IMR-90 (cell line): ENCODE measurements around the gene RNF149. TPM values are rescaled to one million over a fixed set of nuclear protein-coding genes. Genes with fewer than 3 reads are reported as not detected.

ENCODE experiments used
- ATAC-seq: fragments of 200-7000 bp; cut with Tn5 transposase; 2 replicates; pipeline ENCODE4 v1.9.1; 2020; ENCODE audit warnings: low read depth, mild to moderate bottlenecking, moderate library complexity
- BruUV-seq: library from RNA; stranded (reverse); fragments of 400-500 nt; replicated peaks from 2 replicates; lab custom pipeline; 2021; lab: Mats Ljungman, UMichigan
- CTCF ChIA-PET: fragments of 300-600 bp; formaldehyde crosslinking; extraction: SDS; loops from one replicate; lab custom pipeline; 2021; ENCODE audit warnings: antibody characterized with exemption; lab: Yijun Ruan, JAX
- POLR2A ChIA-PET: fragments of 300-600 bp; sonication (Branson Sonifier 250); formaldehyde crosslinking; loops from one replicate; lab custom pipeline; 2022; ENCODE audit warnings: antibody characterized with exemption; ENCODE audit not compliant: unreplicated experiment; lab: Charles Lee
- DNase-seq: peaks from one replicate; pipeline ENCODE4 v3.0.0; 2013
- H2AFZ ChIP-seq: replicated peaks from 2 replicates; pipeline ENCODE3; 2013; ENCODE audit warnings: low read length, mild to moderate bottlenecking; ENCODE audit not compliant: poor library complexity
- H2AK5ac ChIP-seq: 2 replicates; pipeline ENCODE4 v1.6.1; 2013; ENCODE audit warnings: low read depth, low read length, inconsistent platforms
- H2AK9ac ChIP-seq: replicated peaks from 2 replicates; pipeline ENCODE3; 2013; ENCODE audit warnings: mild to moderate bottlenecking, low read depth, low read length, moderate library complexity; ENCODE audit not compliant: poor library complexity
- H2BK120ac ChIP-seq: 2 replicates; pipeline ENCODE4 v1.6.1; 2013; ENCODE audit warnings: low read depth, low read length, inconsistent platforms
- H2BK15ac ChIP-seq: 3 replicates; pipeline ENCODE4 v1.6.1; 2013; ENCODE audit warnings: low read depth, low read length, inconsistent platforms
- H2BK20ac ChIP-seq: 2 replicates; pipeline ENCODE4 v1.6.1; 2013; ENCODE audit warnings: low read depth, mild to moderate bottlenecking, inconsistent platforms, low read length, moderate library complexity
- H2BK5ac ChIP-seq: 2 replicates; pipeline ENCODE4 v1.6.1; 2013; ENCODE audit warnings: mild to moderate bottlenecking, low read depth, low read length, inconsistent platforms; ENCODE audit not compliant: poor library complexity, severe bottlenecking
- H3K14ac ChIP-seq: replicated peaks from 2 replicates; pipeline ENCODE4 v1.6.1; 2013; ENCODE audit warnings: low read depth, low read length, inconsistent platforms
- H3K18ac ChIP-seq: 2 replicates; pipeline ENCODE4 v1.6.1; 2013; ENCODE audit warnings: low read depth, low read length, control low read depth
- H3K23ac ChIP-seq: 2 replicates; pipeline ENCODE4 v1.6.1; 2013; ENCODE audit warnings: low read depth, low read length, inconsistent platforms
- H3K27ac ChIP-seq: 2 replicates; pipeline ENCODE4 v1.5.1; 2013; ENCODE audit warnings: mild to moderate bottlenecking, control low read depth, low read length; ENCODE audit not compliant: insufficient read depth
- H3K27me3 ChIP-seq: 2 replicates; pipeline ENCODE4 v1.6.1; 2013; ENCODE audit warnings: low read length; ENCODE audit not compliant: control insufficient read depth, insufficient read depth
- H3K36me3 ChIP-seq: 2 replicates; pipeline ENCODE4 v1.6.1; 2013; ENCODE audit warnings: low read length, mixed read lengths; ENCODE audit not compliant: control insufficient read depth, insufficient read depth
- H3K4ac ChIP-seq: 2 replicates; pipeline ENCODE4 v1.6.1; 2013; ENCODE audit warnings: low read depth, low read length, inconsistent platforms
- H3K4me1 ChIP-seq: 2 replicates; pipeline ENCODE4 v1.6.1; 2013; ENCODE audit warnings: low read length, mixed read lengths; ENCODE audit not compliant: control insufficient read depth, insufficient read depth
- H3K4me2 ChIP-seq: 2 replicates; pipeline ENCODE4 v1.6.1; 2013; ENCODE audit warnings: low read depth, mild to moderate bottlenecking, control low read depth, low read length, moderate library complexity
- H3K4me3 ChIP-seq: 2 replicates; pipeline ENCODE4 v1.5.1; 2013; ENCODE audit warnings: low read depth, mild to moderate bottlenecking, control low read depth, low read length, moderate library complexity; ENCODE audit not compliant: insufficient read depth
- H3K56ac ChIP-seq: 2 replicates; pipeline ENCODE4 v1.6.1; 2013; ENCODE audit warnings: low read length, inconsistent platforms; ENCODE audit not compliant: insufficient read depth; ENCODE audit errors: extremely low read depth
- H3K79me1 ChIP-seq, 2 experiments: 2 replicates each; pipeline ENCODE4 v1.6.1; 2013; ENCODE audit warnings: low read length in 2 of 2, inconsistent platforms in 1 of 2, low read depth in 1 of 2
- H3K9ac ChIP-seq: 2 replicates; pipeline ENCODE4 v1.6.1; 2013; ENCODE audit warnings: low read depth, low read length, control low read depth
- H3K9me1 ChIP-seq: 2 replicates; pipeline ENCODE4 v1.6.1; 2013; ENCODE audit warnings: low read length, inconsistent platforms; ENCODE audit not compliant: insufficient read depth
- H3K9me3 ChIP-seq: 2 replicates; pipeline ENCODE4 v1.6.1; 2013; ENCODE audit warnings: low read length; ENCODE audit not compliant: control insufficient read depth, insufficient read depth
- H4K20me1 ChIP-seq: 2 replicates; pipeline ENCODE4 v1.6.1; 2013; ENCODE audit warnings: low read length, inconsistent platforms; ENCODE audit not compliant: insufficient read depth
- H4K5ac ChIP-seq: 2 replicates; pipeline ENCODE4 v1.6.1; 2013; ENCODE audit warnings: mild to moderate bottlenecking, low read depth, low read length, control low read depth
- H4K8ac ChIP-seq, 2 experiments: 2 replicates each; pipeline ENCODE4 v1.6.1; 2013; ENCODE audit warnings: low read depth in 2 of 2, low read length in 2 of 2, control low read depth in 1 of 2, inconsistent platforms in 1 of 2
- H4K91ac ChIP-seq: 2 replicates; pipeline ENCODE4 v1.6.1; 2013; ENCODE audit warnings: low read depth, low read length, inconsistent platforms; ENCODE audit not compliant: insufficient read depth
- BHLHE40 ChIP-seq: fragments of 150-350 bp; IDR thresholded peaks from 2 replicates; pipeline ENCODE4 v1.6.1; 2016; ENCODE audit warnings: mild to moderate bottlenecking, low read depth, low read length
- CEBPB ChIP-seq: IDR thresholded peaks from 2 replicates; pipeline ENCODE4 v1.6.1; 2012; ENCODE audit warnings: low read depth, low read length, improper control_type of control experiment
- CHD1 ChIP-seq: IDR thresholded peaks from 2 replicates; pipeline ENCODE4 v1.6.1; 2012; ENCODE audit warnings: low read depth, low read length, improper control_type of control experiment
- MAZ ChIP-seq: IDR thresholded peaks from 2 replicates; pipeline ENCODE4 v1.6.1; 2012; ENCODE audit warnings: low read depth, mild to moderate bottlenecking, low read length, improper control_type of control experiment, moderate library complexity, borderline replicate concordance
- MXI1 ChIP-seq: IDR thresholded peaks from 2 replicates; pipeline ENCODE4 v1.6.1; 2012; ENCODE audit warnings: low read depth, mild to moderate bottlenecking, low read length, moderate library complexity, borderline replicate concordance
- POLR2A ChIP-seq: IDR thresholded peaks from 2 replicates; pipeline ENCODE4 v1.6.1; 2012; ENCODE audit warnings: mild to moderate bottlenecking, low read depth, low read length
- RFX5 ChIP-seq: IDR thresholded peaks from 2 replicates; pipeline ENCODE4 v1.8.0; 2012; ENCODE audit warnings: low read depth, mild to moderate bottlenecking, low read length, moderate library complexity
- WGBS, 2 experiments: methylation state at CpG; one replicate each; pipeline versions ENCODE4 v1.1.5 to v1.1.7; 2013; ENCODE audit warnings: missing lambda C conversion rate in 2 of 2; ENCODE audit not compliant: insufficient read length in 1 of 2; ENCODE audit errors: extremely low coverage in 2 of 2; 5-methylcytosine and 5-hydroxymethylcytosine counted together
- dilution Hi-C: fragments of 300-500 bp; cut with HindIII; formaldehyde crosslinking; loops from one replicate; pipeline ENCODE4 v1.14.3; 2018; ENCODE audit warnings: low sequenced_read_pairs; ENCODE audit not compliant: unreplicated experiment
- in situ Hi-C: fragments of 300-500 bp; cut with MboI; formaldehyde crosslinking; loops from 3 replicates; pipeline ENCODE4 v1.14.3; 2019; ENCODE audit warnings: low sequenced_read_pairs, inconsistent platforms, mixed read lengths
- intact Hi-C: fragments of 100-400 bp; cut with micrococcal nuclease; formaldehyde crosslinking; loops from 2 replicates; pipeline ENCODE4 v1.10.0; 2022
- polyA plus RNA-seq, 3 experiments: library from polyadenylated mRNA; depleted of rRNA; stranded (reverse); fragments of >200 nt; gene quantifications; 2 replicates each; pipeline ENCODE4 v1.2.3, GENCODE V29; 2012; ENCODE audit warnings: low replicate concordance in 1 of 3
- total RNA-seq: library from RNA; depleted of rRNA; stranded (reverse); fragments of >200 nt; gene quantifications from 2 replicates; pipeline ENCODE4 v1.2.3, GENCODE V29; 2012
- TF ChIP-seq, protein P1 (sequence below): fragments of 150-350 bp; IDR thresholded peaks from 2 replicates; pipeline ENCODE4 v1.6.1; 2016; ENCODE audit warnings: low read depth, mild to moderate bottlenecking, low read length, moderate library complexity, borderline replicate concordance

The RNF149 gene
- total and polyA plus RNA-seq, 2 of the 4 experiments (the other 2 are of a cell fraction) = 14.5 to 18.6 TPM

DNA sequence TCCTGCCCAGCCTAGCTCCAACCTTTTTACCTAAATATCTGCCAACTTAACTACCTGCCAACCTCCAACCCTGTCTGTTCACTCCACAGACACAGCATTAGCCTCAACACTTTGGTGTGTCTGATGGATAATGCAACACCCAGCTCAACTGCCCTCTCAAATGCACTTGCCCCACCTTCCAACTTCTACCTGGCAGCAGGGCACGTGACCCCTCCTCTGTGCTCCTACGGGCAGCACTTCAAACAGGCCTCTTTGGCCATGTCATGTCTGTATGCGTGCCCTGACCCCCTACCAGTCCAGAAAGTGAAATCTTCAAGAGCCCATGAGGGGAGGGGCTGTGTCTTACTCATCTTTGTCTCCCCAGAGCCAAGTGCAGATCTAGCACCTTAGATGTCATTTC, 25.5 kb downstream of the RNF149 start:
- WGBS, 2 experiments = 100% methylated on average over 1 of the region's 3 CpGs; no CpG with 5 or more reads in 1 of the 2 experiments
- H3K79me1 ChIP-seq = peaks cover 20 to 28% of the 10 kb centered on the region in 2 experiments; a peak in 3 of 4 replicates
- CTCF ChIA-PET = interaction anchor here (0.7 kb wide), 1 partner anchor 83 kb away, joined by 3 read pairs; no protein-coding TSS in a partner anchor
- H2BK20ac ChIP-seq = no peak overlapping the region
- no peak overlapping the region for H2BK15ac ChIP-seq
- no peak overlapping the region for H2AK9ac ChIP-seq
- no TSS peak for BruUV-seq
- H4K20me1 ChIP-seq = no peaks in the 10 kb centered on the region
- H3K27me3 ChIP-seq = no peaks in the 10 kb centered on the region
- DNase-seq (no peak), ATAC-seq (no peak)
- no peak overlapping the region for H3K4ac ChIP-seq
- H3K14ac ChIP-seq = no peak overlapping the region
- no peak overlapping the region for H3K56ac ChIP-seq
- intact Hi-C loops (no loop called here), dilution Hi-C loops (no loop called here), in situ Hi-C loops (no loop called here)
- no peaks in the 10 kb centered on the region for H3K9me3 ChIP-seq
- H3K9ac ChIP-seq = no peak overlapping the region
- POLR2A ChIA-PET = no interaction called here
- no peak overlapping the region for H4K8ac ChIP-seq
- H3K4me1 ChIP-seq = no peaks in the 10 kb centered on the region
- H3K18ac ChIP-seq = no peak overlapping the region
- no peak overlapping the region for H2BK120ac ChIP-seq
- H4K5ac ChIP-seq = no peak overlapping the region
- H3K36me3 ChIP-seq = peaks cover 27% of the 10 kb centered on the region
- TF ChIP-seq RFX5 (no peak), MAZ (no peak), CHD1 (no peak), POLR2A (no peak), MXI1 (no peak), CEBPB (no peak), BHLHE40 (no peak)
- TF ChIP-seq, protein P1, sequence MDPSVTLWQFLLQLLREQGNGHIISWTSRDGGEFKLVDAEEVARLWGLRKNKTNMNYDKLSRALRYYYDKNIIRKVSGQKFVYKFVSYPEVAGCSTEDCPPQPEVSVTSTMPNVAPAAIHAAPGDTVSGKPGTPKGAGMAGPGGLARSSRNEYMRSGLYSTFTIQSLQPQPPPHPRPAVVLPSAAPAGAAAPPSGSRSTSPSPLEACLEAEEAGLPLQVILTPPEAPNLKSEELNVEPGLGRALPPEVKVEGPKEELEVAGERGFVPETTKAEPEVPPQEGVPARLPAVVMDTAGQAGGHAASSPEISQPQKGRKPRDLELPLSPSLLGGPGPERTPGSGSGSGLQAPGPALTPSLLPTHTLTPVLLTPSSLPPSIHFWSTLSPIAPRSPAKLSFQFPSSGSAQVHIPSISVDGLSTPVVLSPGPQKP = no peak
- H3K9me1 ChIP-seq = peaks cover 11% of the 10 kb centered on the region
- H3K4me3 ChIP-seq = no peak overlapping the region
- H4K91ac ChIP-seq = no peak overlapping the region
- no peak overlapping the region for H2BK5ac ChIP-seq
- no peak overlapping the region for H2AFZ ChIP-seq
- H3K23ac ChIP-seq = no peak overlapping the region
- H3K27ac ChIP-seq = no peak overlapping the region
- no peak overlapping the region for H2AK5ac ChIP-seq
- no peak overlapping the region for H3K4me2 ChIP-seq
